Measurements from ENCODE around the gene MYO3B. TPM values are rescaled to one million over a fixed set of nuclear protein-coding genes. Genes with fewer than 3 reads are reported as not detected.

The MYO3B gene
- total RNA-seq, 1 donor = under 0.01 TPM

Small RNA genes within 50 kb of the gene (small RNA-seq; reads per million reads assigned to genes)
- not detected for gene RF02271
